Tibial nerve (tissue), 4 donors: ENCODE measurements around the gene PRKRIP1. TPM values are rescaled to one million over a fixed set of nuclear protein-coding genes. Genes with fewer than 3 reads are reported as not detected.
"Not testable (repeated sequence)": the region's sequence is repeated elsewhere in the genome, so short reads cannot be mapped to it uniquely, and the experiment has no call there.

Experiments
- DNase-seq, 2 donors: peaks; one replicate each; pipeline ENCODE4 v3.0.0-alpha.2; 2019; ENCODE audit warnings: low spot score in 2 of 2
- H3K27ac ChIP-seq, 4 donors: fragments of 200-600 bp; sonication (generic) in 3 of 4; one replicate each; pipeline ENCODE4 v1.5.1; 2017 to 2019; ENCODE audit warnings: mild to moderate bottlenecking in 1 of 4
- H3K27me3 ChIP-seq, 2 donors: fragments of 200-600 bp; sonication (generic) in 1 of 2; one replicate each; pipeline versions ENCODE4 v1.5.1 to v1.6.0; 2017 to 2019
- H3K36me3 ChIP-seq, 3 donors: fragments of 200-600 bp; sonication (generic); one replicate each; pipeline ENCODE4 v1.5.1; 2018 to 2019
- H3K4me1 ChIP-seq, 4 donors: fragments of 200-600 bp; sonication (generic) in 3 of 4; one replicate each; pipeline ENCODE4 v1.5.1; 2017 to 2019
- H3K4me3 ChIP-seq, 4 donors: fragments of 200-600 bp; sonication (generic) in 3 of 4; one replicate each; pipeline ENCODE4 v1.5.1; 2017 to 2019; ENCODE audit warnings: mild to moderate bottlenecking in 1 of 4, moderate library complexity in 1 of 4
- H3K9me3 ChIP-seq, 4 donors: fragments of 200-600 bp; sonication (generic) in 3 of 4; one replicate each; pipeline ENCODE4 v1.5.1; 2017 to 2019
- EP300 ChIP-seq, 2 donors: sonication (generic); formaldehyde crosslinking; IDR thresholded peaks; one replicate each; pipeline ENCODE4 v1.6.1; 2017; ENCODE audit warnings: antibody characterized with exemption in 2 of 2, mild to moderate bottlenecking in 1 of 2
- POLR2A ChIP-seq, 2 donors: fragments of 450-650 bp; IDR thresholded peaks; one replicate each; pipeline ENCODE4 v1.6.1; 2017; ENCODE audit warnings: antibody characterized with exemption in 2 of 2, mild to moderate bottlenecking in 2 of 2, moderate library complexity in 2 of 2
- WGBS, 2 donors: methylation state at CpG; one replicate each; pipeline ENCODE4 v1.1.5; 2018; 5-methylcytosine and 5-hydroxymethylcytosine counted together
- total RNA-seq, 4 donors: library from RNA; depleted of rRNA; stranded (reverse); fragments of >200 nt; gene quantifications; one replicate each; pipeline ENCODE4 v1.1.0, GENCODE V29; 2016
- TF ChIP-seq, protein P1 (sequence below), 5 experiments: fragments of 200-600 bp in 3 of 5; fragments of 450-650 bp in 2 of 5; sonication (generic) in 3 of 5; IDR thresholded peaks; one replicate each; pipeline ENCODE4 v1.5.1; 2016 to 2019; ENCODE audit warnings: antibody characterized with exemption in 5 of 5, mild to moderate bottlenecking in 3 of 5, moderate library complexity in 2 of 5

Gene PRKRIP1
- total RNA-seq, 4 donors from 2014 or later, result 34.7 to 62.1 (median 48.5) TPM

DNA sequence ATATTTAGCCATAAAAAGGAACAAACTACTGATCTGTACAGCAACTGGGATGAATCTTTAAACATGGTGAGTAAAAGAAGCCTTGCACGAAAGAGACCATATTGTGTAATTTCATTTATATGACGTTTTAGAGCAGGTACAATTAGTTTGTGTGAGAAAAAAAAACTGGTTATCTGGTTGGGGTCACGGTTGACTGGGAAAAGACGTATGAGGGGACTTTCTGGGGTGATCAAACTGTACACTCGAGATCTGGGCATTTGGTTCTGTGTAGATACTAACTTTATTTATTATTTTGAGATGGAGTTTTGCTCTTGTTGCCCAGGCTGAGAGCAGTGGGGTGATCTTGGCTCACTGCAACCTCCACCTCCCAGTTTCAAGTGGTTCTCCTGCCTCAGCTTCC is 4.2 kb downstream of the PRKRIP1 start:
- TF ChIP-seq POLR2A (IDR thresholded peaks at IDR 0.05) (no peak), EP300 (IDR thresholded peaks at IDR 0.05) (no peak)
- TF ChIP-seq, protein P1, sequence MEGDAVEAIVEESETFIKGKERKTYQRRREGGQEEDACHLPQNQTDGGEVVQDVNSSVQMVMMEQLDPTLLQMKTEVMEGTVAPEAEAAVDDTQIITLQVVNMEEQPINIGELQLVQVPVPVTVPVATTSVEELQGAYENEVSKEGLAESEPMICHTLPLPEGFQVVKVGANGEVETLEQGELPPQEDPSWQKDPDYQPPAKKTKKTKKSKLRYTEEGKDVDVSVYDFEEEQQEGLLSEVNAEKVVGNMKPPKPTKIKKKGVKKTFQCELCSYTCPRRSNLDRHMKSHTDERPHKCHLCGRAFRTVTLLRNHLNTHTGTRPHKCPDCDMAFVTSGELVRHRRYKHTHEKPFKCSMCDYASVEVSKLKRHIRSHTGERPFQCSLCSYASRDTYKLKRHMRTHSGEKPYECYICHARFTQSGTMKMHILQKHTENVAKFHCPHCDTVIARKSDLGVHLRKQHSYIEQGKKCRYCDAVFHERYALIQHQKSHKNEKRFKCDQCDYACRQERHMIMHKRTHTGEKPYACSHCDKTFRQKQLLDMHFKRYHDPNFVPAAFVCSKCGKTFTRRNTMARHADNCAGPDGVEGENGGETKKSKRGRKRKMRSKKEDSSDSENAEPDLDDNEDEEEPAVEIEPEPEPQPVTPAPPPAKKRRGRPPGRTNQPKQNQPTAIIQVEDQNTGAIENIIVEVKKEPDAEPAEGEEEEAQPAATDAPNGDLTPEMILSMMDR (IDR thresholded peaks at IDR 0.05), result no peak
- H3K36me3 ChIP-seq, result peaks cover 3 to 65% (median 11%) of the 10 kb centered on the region in 3 donors
- H3K4me3 ChIP-seq, result no peak overlapping the region
- H3K9me3 ChIP-seq, result no peaks in the 10 kb centered on the region
- DNase-seq, result no peak
- peaks cover 0 to 20% (median 7%) of the 10 kb centered on the region in 4 donors for H3K4me1 ChIP-seq
- H3K27me3 ChIP-seq, result no peaks in the 10 kb centered on the region
- no peak overlapping the region for H3K27ac ChIP-seq
- 84 to 93% methylated on average over 5 of the region's 5 CpGs for WGBS, 2 donors

DNA sequence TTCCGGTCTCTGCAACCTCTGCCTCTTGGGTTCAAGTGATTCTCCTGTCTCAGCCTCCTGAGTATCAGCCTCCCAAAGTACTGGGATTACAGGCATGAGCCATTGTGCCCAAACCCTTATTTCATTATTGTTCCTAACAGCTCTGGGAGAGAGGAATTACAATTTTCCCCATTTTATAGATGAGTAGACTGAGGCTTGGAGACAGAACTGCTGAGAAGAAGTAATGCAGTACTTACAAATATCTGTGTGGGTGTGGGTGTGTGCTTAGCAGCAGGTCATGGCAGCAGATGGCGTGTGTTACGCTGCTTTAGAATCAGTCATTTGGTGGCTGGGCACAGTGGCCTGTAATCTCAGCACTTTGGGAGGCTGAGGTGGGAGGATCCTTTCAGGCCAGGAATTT is 7.4 kb downstream of the PRKRIP1 start:
- DNase-seq, result no peak
- WGBS, 2 donors, result 91 to 93% methylated on average over 3 of the region's 3 CpGs
- Histone ChIP-seq H3K36me3 (peaks cover 11 to 97% (median 12%) of the 10 kb centered on the region in 3 donors), H3K27me3 (no peaks in the 10 kb centered on the region), H3K9me3 (no peaks in the 10 kb centered on the region), H3K4me3 (no peak overlapping the region), H3K27ac (no peak overlapping the region), H3K4me1 (no peaks in the 10 kb centered on the region)
- TF ChIP-seq POLR2A (IDR thresholded peaks at IDR 0.05) (no peak), EP300 (IDR thresholded peaks at IDR 0.05) (no peak)
- TF ChIP-seq, protein P1 (IDR thresholded peaks at IDR 0.05), result no peak

DNA sequence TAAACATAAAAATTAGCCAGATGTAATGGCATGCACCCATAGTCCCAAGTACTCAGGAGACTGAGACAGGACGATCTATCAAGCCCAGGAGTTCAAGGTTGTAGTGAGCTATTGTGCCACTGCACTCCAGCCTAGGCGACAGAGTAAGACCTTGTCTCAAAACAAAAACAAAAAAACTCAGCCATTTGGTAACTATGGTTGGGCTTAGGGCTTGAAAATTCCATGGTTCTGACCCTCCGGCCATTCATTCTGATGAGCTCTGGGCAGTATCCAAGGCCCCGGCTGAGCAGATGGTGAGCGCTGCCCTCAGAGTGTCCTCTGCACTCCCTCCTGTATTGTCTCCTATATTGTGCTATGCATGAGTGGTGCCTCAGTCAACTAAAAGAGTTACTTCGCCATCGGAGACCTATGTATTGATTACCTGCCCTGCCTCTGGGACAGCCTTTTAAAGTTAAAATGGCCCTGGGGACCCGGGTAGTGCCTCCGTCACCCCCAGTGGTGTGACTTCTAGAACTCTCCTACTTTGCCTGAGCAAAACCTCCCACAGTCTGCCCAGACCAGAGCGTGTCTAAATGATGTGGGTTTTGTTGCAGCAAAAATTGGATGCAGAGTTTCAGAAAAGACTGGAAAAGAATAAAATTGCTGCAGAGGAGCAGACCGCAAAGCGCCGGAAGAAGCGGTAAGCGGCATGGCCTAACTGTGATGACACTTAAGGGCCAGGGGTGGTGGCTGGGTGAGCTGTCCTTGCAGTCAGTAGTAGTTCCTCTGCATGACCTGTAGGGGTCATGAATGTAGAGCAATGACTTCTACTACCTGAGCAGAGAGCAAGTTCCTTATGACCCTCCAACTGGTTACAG is 8.1 kb downstream of the PRKRIP1 start:
- WGBS, 2 donors, result 72 to 73% methylated on average over 15 of the region's 15 CpGs
- H3K27ac ChIP-seq, result no peak overlapping the region
- H3K9me3 ChIP-seq, result no peaks in the 10 kb centered on the region
- no peak overlapping the region for H3K4me3 ChIP-seq
- no peak for TF ChIP-seq POLR2A (IDR thresholded peaks at IDR 0.05)
- TF ChIP-seq, protein P1 (IDR thresholded peaks at IDR 0.05), result peak; percentile 36 to 73 (median 47)
- no peaks in the 10 kb centered on the region for H3K4me1 ChIP-seq
- H3K27me3 ChIP-seq, result no peaks in the 10 kb centered on the region
- DNase-seq, result no peak
- peaks cover 6 to 98% (median 12%) of the 10 kb centered on the region in 3 donors for H3K36me3 ChIP-seq

DNA sequence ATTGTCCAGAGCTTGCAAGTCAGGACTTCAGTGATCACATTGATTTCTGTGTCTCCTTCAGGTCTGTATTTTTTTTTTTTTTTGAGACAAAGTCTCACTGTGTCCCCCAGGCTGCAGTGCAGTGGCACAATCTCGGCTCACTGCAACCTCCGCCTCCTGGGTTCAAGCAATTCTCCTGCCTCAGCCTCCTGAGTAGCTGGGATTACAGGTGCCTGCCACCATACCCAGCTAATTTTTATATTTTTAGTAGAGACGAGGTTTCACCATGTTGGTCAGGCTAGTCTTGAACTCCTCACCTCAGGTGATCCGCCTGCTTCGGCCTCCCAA is 8.7 kb downstream of the PRKRIP1 start:
- not testable (repeated sequence) for H3K27me3 ChIP-seq, H3K27ac ChIP-seq, H3K4me1 ChIP-seq, H3K4me3 ChIP-seq, H3K9me3 ChIP-seq, DNase-seq
- WGBS, 2 donors, result 96 to 99% methylated on average over 5 of the region's 5 CpGs
- peaks cover 2 to 98% (median 12%) of the 10 kb centered on the region in 3 donors for H3K36me3 ChIP-seq

DNA sequence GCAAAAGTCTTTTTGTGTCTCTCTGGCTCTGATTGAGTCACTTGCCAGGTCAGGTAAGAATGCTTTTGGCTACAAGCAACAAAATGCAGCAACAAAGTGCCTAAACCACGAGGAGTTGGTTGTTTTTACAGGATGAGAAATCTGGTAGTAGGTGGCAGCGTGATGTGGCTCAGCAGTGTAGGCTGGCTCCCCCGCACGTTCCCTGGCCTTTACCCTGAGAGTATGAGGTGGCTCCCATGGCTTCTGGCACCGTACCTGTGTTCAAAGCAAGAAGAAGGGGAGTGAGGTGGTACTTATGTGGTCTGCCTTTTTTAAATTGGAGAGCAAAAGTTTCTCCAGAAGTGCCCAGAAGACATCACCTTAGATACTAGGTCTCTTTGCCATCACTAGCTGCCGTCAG is 11.7 kb downstream of the PRKRIP1 start:
- TF ChIP-seq, protein P1 (IDR thresholded peaks at IDR 0.05), result no peak
- TF ChIP-seq EP300 (IDR thresholded peaks at IDR 0.05) (no peak), POLR2A (IDR thresholded peaks at IDR 0.05) (no peak)
- Histone ChIP-seq H3K9me3 (peaks cover 0 to 4% (median 0%) of the 10 kb centered on the region in 4 donors), H3K4me3 (no peak overlapping the region), H3K27ac (no peak overlapping the region), H3K4me1 (peaks cover 0 to 7% (median 1%) of the 10 kb centered on the region in 4 donors), H3K27me3 (no peaks in the 10 kb centered on the region), H3K36me3 (peaks cover 0 to 100% (median 20%) of the 10 kb centered on the region in 3 donors)
- 89 to 93% methylated on average over 6 of the region's 6 CpGs for WGBS, 2 donors
- no peak for DNase-seq

DNA sequence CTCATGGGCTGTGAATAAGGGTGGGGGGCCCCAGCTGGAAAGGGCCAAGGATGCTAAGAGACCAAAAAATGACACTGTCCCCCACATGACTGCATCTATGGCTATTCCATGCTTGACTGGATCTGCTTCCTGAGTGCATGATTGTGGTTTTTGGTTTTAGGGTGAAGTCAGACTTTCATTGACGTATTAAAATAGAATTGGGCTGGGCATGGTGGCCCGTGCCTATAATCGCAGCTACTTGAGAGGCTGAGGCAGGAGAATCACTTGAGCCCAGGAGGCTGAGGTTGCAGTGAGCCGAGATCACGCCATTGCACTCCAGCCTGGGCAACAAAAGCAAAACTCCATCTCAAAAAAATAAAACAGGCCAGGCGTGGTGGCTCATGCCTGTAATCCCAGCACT is 12.4 kb downstream of the PRKRIP1 start:
- not testable (repeated sequence) for H3K9me3 ChIP-seq
- 93 to 96% methylated on average over 6 of the region's 6 CpGs for WGBS, 2 donors

More for the DNA sequence above, 12.4 kb downstream of the PRKRIP1 start:
- H3K4me1 ChIP-seq, H3K27ac ChIP-seq, H3K4me3 ChIP-seq, DNase-seq, H3K27me3 ChIP-seq: not testable (repeated sequence)
- H3K36me3 ChIP-seq, result peaks cover 0 to 99% (median 20%) of the 10 kb centered on the region in 3 donors
